ENCODE data around the gene GAMT.

GRCh38 chr19:1393841-1394240 lies 7.5 kb downstream of the GAMT start:
- TF ChIP-seq CTCF (IDR thresholded peaks at IDR 0.05; ENCODE audit: low read length) (no peak), EZH2 (optimal IDR thresholded peaks at IDR 0.05; ENCODE audit: low read depth, low read length) (no peak), EZH2phosphoT487 (IDR thresholded peaks at IDR 0.05; ENCODE audit: low read length) (no peak)

All from MM.1S (cell line).